Measurements from ENCODE around the gene CHAMP1. TPM values are rescaled to one million over a fixed set of nuclear protein-coding genes. Genes with fewer than 3 reads are reported as not detected.

The CHAMP1 gene
- polyA plus RNA-seq, 1 of the 3 experiments (the other 2 are of a cell fraction): 28.6 TPM

- Histone ChIP-seq H3F3A (replicated peaks; ENCODE audit: insufficient read depth) (peaks cover 31% of the 10 kb centered on the region), H3K4me1 (ENCODE audit: control insufficient read depth in 1 of 2, insufficient read depth in 2 of 2, low read depth in 1 of 2, low read length in 1 of 2) (peaks cover 13 to 16% of the 10 kb centered on the region in 2 experiments; a peak in 3 of 4 replicates), H3K27me3 (ENCODE audit: insufficient read depth) (no peaks in the 10 kb centered on the region), H3K9me2 (no peaks in the 10 kb centered on the region), H3K9ac (no peak overlapping the region), H4K20me1 (ENCODE audit: insufficient read depth) (peaks cover 18% of the 10 kb centered on the region), H3K4me3 (ENCODE audit: low read depth in 2 of 2, low read length in 1 of 2) (no peak overlapping the region), H3K36me3 (replicated peaks in 1 of 2; ENCODE audit: control insufficient read depth in 1 of 2, insufficient read depth in 2 of 2, low read length in 1 of 2) (peaks cover 3 to 12% of the 10 kb centered on the region in 2 experiments), H3K27ac (ENCODE audit: low read depth in 2 of 2, low read length in 1 of 2) (peak overlapping the region in 1 of 2 experiments; percentile 40; a peak in 1 of 4 replicates), H3K79me2 (ENCODE audit: insufficient read depth) (peaks cover 23% of the 10 kb centered on the region), H3K9me3 (no peaks in the 10 kb centered on the region), H3K4me2 (no peak overlapping the region), H2AFZ (ENCODE audit: low read depth) (0 out of 2 replicates have a peak overlapping the region, but pooled peaks have one; percentile 31)
- TF ChIP-seq YY1 (IDR thresholded peaks at IDR 0.05; ENCODE audit: low read depth) (no peak), CHD2 (IDR thresholded peaks at IDR 0.05; ENCODE audit: low read length, partially characterized antibody) (no peak), RFX5 (IDR thresholded peaks at IDR 0.05; ENCODE audit: low read length) (no peak), RAD21 (IDR thresholded peaks at IDR 0.05; ENCODE audit: low read length) (no peak), EZH2phosphoT487 (IDR thresholded peaks at IDR 0.05; ENCODE audit: borderline replicate concordance, low read depth) (no peak), RCOR1 (IDR thresholded peaks at IDR 0.05; ENCODE audit: low read length) (no peak), TAF1 (IDR thresholded peaks at IDR 0.05; ENCODE audit: borderline replicate concordance, low read depth, low read length) (no peak)
- WGBS (ENCODE audit: low lambda C conversion rate): 50% methylated on average over 2 of the region's 2 CpGs
- no peak for DNase-seq
- CTCF ChIA-PET: interaction anchor here (0.9 to 1.2 kb wide), 2 partner anchors 17 to 24 kb away, joined by 3 read pairs; no protein-coding TSS in a partner anchor
- POLR2A ChIA-PET: interaction anchor here (1.2 kb wide), 1 partner anchor 31 kb away, joined by 7 read pairs; the partner anchor contains the start of gene UPF3A
Measured at GRCh38 chr13:114311908-114312307, 2.4 kb upstream of the CHAMP1 start.

GRCh38 chr13:114313061-114313860 lies 1.0 kb upstream of the CHAMP1 start:
- Histone ChIP-seq H3K4me2 (peak overlapping the region; percentile 43), H4K20me1 (ENCODE audit: insufficient read depth) (peaks cover 30% of the 10 kb centered on the region), H3K4me3 (ENCODE audit: low read depth in 2 of 2, low read length in 1 of 2) (peak overlapping the region; percentile 74 to 85; a peak in 3 of 4 replicates), H3K79me2 (ENCODE audit: insufficient read depth) (peaks cover 36% of the 10 kb centered on the region), H2AFZ (ENCODE audit: low read depth) (peak overlapping the region; percentile 69), H3K36me3 (replicated peaks in 1 of 2; ENCODE audit: control insufficient read depth in 1 of 2, insufficient read depth in 2 of 2, low read length in 1 of 2) (peaks cover 0 to 10% of the 10 kb centered on the region in 2 experiments), H3K27me3 (ENCODE audit: insufficient read depth) (no peaks in the 10 kb centered on the region), H3K9ac (peak overlapping the region; percentile 92; the same call in 1 of the 2 replicates), H3F3A (replicated peaks; ENCODE audit: insufficient read depth) (peaks cover 31% of the 10 kb centered on the region), H3K9me2 (no peaks in the 10 kb centered on the region), H3K4me1 (ENCODE audit: control insufficient read depth in 1 of 2, insufficient read depth in 2 of 2, low read depth in 1 of 2, low read length in 1 of 2) (peaks cover 14 to 22% of the 10 kb centered on the region in 2 experiments; a peak in 3 of 4 replicates), H3K9me3 (no peaks in the 10 kb centered on the region), H3K27ac (ENCODE audit: low read depth in 2 of 2, low read length in 1 of 2) (peak overlapping the region; percentile 86 to 90)
- CTCF ChIA-PET: interaction anchor here (0.7 kb wide), 1 partner anchor 33 kb away, joined by 3 read pairs; no protein-coding TSS in a partner anchor
- no peak for TF ChIP-seq JUND (IDR thresholded peaks at IDR 0.05)
- no peak for TF ChIP-seq YY1 (IDR thresholded peaks at IDR 0.05; ENCODE audit: low read depth)
- TF ChIP-seq FOSL2 (IDR thresholded peaks at IDR 0.05; ENCODE audit: borderline replicate concordance, low read depth): no peak
- no peak for TF ChIP-seq TCF12 (IDR thresholded peaks at IDR 0.05)
- TF ChIP-seq FOXJ3 (CRISPR knock-in tag; IDR thresholded peaks at IDR 0.05): no peak
- no peak for TF ChIP-seq EZH2phosphoT487 (IDR thresholded peaks at IDR 0.05; ENCODE audit: borderline replicate concordance, low read depth)
- no peak for TF ChIP-seq NFIC (IDR thresholded peaks at IDR 0.05; ENCODE audit: borderline replicate concordance)
- TF ChIP-seq SIN3A (IDR thresholded peaks at IDR 0.05; ENCODE audit: borderline replicate concordance, low read depth, low read length): no peak
- no peak for TF ChIP-seq NRF1 (IDR thresholded peaks at IDR 0.05; ENCODE audit: low read depth, low read length)
- no peak for TF ChIP-seq GABPA (IDR thresholded peaks at IDR 0.05; ENCODE audit: low read depth)
- TF ChIP-seq GATA2 (CRISPR knock-in tag; IDR thresholded peaks at IDR 0.05): no peak
- no peak for TF ChIP-seq ELF1 (IDR thresholded peaks at IDR 0.05)
- 93% methylated on average over 17 of the region's 17 CpGs for whole genome bisulfite sequencing (ENCODE audit: low lambda C conversion rate)
- POLR2A ChIA-PET: no interaction called here
- no peak for DNase-seq
